T-helper 17 cell (primary cell): ENCODE data around the gene OTOA. TPM values are rescaled to one million over a fixed set of nuclear protein-coding genes. Genes with fewer than 3 reads are reported as not detected.
"Not testable (repeated sequence)": the region's sequence is repeated elsewhere in the genome, so short reads cannot be mapped to it uniquely, and the experiment has no call there.

Experiments
- ATAC-seq: fragments of 150-1000 bp; cut with Tn5 transposase; 2 replicates; pipeline ENCODE4 v1.10.0; 2021; ENCODE audit warnings: mild to moderate bottlenecking, moderate library complexity
- DNase-seq, 3 donors: peaks; one replicate each; pipeline versions ENCODE4 v3.0.0 to v3.0.0-alpha.2; 2020 to 2021
- H3K9me3 ChIP-seq: one replicate; pipeline ENCODE4 v1.7.0; 2013; ENCODE audit warnings: low read length, mild to moderate bottlenecking; ENCODE audit not compliant: control insufficient read depth, poor library complexity, severe bottlenecking
- H3K27ac Mint-ChIP-seq: one replicate; pipeline ENCODE4 v1.8.0; 2022; ENCODE audit warnings: mild to moderate bottlenecking, moderate library complexity, mixed read lengths
- H3K27me3 Mint-ChIP-seq: one replicate; pipeline ENCODE4 v1.8.0; 2022; ENCODE audit warnings: mixed read lengths
- H3K36me3 Mint-ChIP-seq: one replicate; pipeline ENCODE4 v1.8.0; 2022; ENCODE audit warnings: low read depth, mixed read lengths
- H3K4me1 Mint-ChIP-seq: one replicate; pipeline ENCODE4 v1.8.0; 2022; ENCODE audit warnings: mild to moderate bottlenecking, mixed read lengths
- H3K4me3 Mint-ChIP-seq: one replicate; pipeline ENCODE4 v1.8.0; 2022; ENCODE audit warnings: mild to moderate bottlenecking, moderate library complexity, mixed read lengths
- total RNA-seq, 4 donors: library from RNA in 2 of 4; stranded (reverse) in 2 of 4; gene quantifications; one replicate each; pipeline ENCODE4 v1.2.3 and lab custom pipeline; 2022 to 2026

The OTOA gene
- total RNA-seq, 2 donors from 2014 or later, result 0.10 to 0.16 TPM

DNA sequence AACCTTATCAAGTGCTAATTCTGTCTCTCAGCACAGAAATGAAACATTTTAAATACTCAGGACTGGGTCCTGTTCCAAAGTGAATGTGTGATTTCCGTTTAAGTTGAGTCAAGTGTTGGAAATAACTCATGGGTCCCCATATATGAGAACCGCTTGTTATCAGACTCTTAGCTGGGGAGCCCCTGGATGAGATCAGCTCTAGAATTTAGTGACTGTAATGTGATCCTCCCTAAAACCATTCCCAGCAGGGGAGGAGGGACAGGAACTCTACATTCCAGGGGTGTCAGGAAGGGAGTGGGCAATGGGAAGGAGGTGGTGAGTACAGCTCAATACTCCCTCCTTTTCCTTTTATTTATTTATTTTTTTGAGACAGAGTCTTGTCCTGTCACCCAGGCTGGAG is 37.5 kb downstream of the OTOA start:
- Mint-ChIP-seq H3K36me3 (no peaks in the 10 kb centered on the region), H3K4me1 (peaks cover 4% of the 10 kb centered on the region), H3K27me3 (peaks cover 6% of the 10 kb centered on the region), H3K4me3 (no peak overlapping the region), H3K27ac (no peak overlapping the region)
- no peaks in the 10 kb centered on the region for H3K9me3 ChIP-seq
- ATAC-seq, result no peak
- no peak for DNase-seq

DNA sequence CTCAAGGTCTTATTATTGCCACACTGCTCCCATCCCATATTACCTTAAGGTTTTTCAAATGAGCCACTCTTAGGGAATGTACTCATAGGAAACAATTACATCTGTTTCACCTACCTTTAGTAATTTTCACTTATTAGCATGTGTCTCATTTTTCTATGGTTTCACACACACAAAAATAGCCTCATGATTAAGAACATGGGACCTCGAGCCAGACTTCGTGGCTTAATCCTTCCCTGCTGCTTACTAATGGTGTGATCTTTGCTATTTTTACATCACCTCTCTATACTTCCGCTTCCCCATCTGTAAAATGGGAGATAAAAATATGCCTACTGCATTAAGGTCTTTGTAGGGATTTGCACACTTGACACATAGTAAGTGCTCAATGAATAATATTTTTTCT is 38.5 kb downstream of the OTOA start:
- H3K9me3 ChIP-seq, result no peaks in the 10 kb centered on the region
- no peak overlapping the region for H3K27ac Mint-ChIP-seq
- no peak overlapping the region for H3K4me3 Mint-ChIP-seq
- no peaks in the 10 kb centered on the region for H3K36me3 Mint-ChIP-seq
- peaks cover 4% of the 10 kb centered on the region for H3K4me1 Mint-ChIP-seq
- H3K27me3 Mint-ChIP-seq, result peaks cover 6% of the 10 kb centered on the region
- ATAC-seq (no peak), DNase-seq (no peak)

DNA sequence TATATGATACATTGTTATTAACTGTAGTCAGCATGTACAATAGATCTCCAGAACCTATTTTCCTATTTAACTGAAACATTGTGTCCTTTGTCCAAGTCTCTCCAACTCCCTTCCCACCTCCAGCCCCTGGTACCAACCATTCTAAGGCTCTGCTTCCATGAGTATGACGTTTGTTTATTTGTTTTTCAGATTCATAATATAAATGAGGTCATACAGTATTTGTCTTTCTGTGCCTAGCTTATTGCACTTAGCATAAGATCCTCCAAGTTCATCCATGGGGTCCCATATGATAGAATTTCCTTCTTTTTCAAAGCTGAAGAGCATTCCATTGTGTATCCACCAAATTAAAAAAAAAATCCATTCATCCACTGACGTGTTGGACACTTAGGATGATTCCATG is 39.4 kb downstream of the OTOA start:
- peaks cover 4% of the 10 kb centered on the region for H3K4me1 Mint-ChIP-seq
- H3K9me3 ChIP-seq, result no peaks in the 10 kb centered on the region
- no peak for DNase-seq
- ATAC-seq, result no peak
- no peak overlapping the region for H3K27ac Mint-ChIP-seq
- peaks cover 6% of the 10 kb centered on the region for H3K27me3 Mint-ChIP-seq
- H3K4me3 Mint-ChIP-seq, result no peak overlapping the region
- no peaks in the 10 kb centered on the region for H3K36me3 Mint-ChIP-seq

DNA sequence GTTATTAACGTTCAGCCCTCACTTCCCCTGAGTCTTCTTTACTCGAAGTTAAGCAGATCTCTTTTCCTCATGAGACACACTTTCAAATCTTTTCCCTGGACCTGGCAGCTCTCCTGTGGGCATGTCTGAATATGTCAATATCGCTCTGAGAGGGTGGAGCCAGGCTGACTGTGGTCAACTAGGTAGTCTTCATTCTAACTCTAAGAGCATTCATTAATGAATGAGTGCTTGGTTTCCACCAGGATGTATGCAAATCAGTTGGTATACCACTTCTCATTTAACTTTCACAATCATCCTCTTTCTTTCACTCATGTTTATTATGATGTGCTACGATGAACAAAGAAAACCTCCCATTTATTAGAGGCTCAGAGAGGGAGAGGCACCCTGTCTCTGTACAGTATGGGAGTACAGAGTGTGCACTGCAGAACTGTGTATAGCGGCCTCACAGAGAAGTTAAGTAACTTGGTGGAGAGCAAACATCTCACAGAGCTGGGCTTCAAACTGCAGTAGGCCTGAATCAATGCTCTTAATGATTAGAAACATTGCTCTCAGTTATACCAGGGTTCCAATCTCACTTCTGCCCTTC is 39.9 kb downstream of the OTOA start:
- DNase-seq (no peak), ATAC-seq (no peak)
- Mint-ChIP-seq H3K27me3 (peaks cover 6% of the 10 kb centered on the region), H3K4me1 (peaks cover 4% of the 10 kb centered on the region), H3K36me3 (no peaks in the 10 kb centered on the region), H3K4me3 (no peak overlapping the region), H3K27ac (no peak overlapping the region)
- H3K9me3 ChIP-seq, result no peaks in the 10 kb centered on the region

DNA sequence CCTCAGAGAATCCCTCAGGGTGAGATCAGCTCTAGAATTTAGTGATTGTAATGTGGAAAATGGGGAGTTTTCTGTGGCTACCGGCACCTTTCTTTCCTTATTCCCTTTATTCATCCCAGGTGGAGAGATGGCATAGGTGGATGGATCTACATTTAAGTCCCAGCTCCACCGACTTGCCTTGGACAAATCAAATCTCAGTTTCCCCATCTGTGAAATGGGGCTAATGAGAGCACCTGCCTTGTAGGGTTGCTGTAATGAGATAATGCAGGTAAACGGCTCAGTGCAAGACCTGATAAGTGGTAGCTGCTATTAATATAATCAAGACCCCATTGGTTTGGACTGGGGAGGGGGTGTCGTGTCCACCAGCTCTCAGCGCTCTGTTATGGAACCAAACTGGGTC is 40.5 kb downstream of the OTOA start:
- no peaks in the 10 kb centered on the region for H3K36me3 Mint-ChIP-seq
- peaks cover 6% of the 10 kb centered on the region for H3K27me3 Mint-ChIP-seq
- peaks cover 4% of the 10 kb centered on the region for H3K4me1 Mint-ChIP-seq
- H3K4me3 Mint-ChIP-seq, result no peak overlapping the region
- DNase-seq (no peak), ATAC-seq (no peak)
- no peaks in the 10 kb centered on the region for H3K9me3 ChIP-seq
- no peak overlapping the region for H3K27ac Mint-ChIP-seq

DNA sequence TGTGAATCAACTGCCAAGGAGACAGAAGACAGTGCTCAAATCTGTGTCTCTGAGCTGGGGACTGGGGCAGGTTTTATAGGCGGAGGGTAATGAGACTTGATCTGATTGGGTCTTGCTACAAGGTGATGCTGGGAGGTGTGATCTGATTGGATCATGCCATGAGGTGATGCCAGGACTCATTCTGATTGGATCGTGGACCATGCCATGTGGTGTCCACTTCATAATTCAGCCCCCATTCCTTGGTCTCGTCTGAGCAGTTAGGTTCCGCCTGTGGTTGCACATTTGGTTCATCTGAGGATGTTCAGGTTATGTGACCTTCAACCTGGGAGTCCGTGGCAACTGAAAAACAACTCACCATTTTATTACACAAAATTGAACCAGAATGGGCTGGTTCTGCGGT is 41.0 kb downstream of the OTOA start:
- H3K4me1 Mint-ChIP-seq, result peaks cover 4% of the 10 kb centered on the region
- peaks cover 6% of the 10 kb centered on the region for H3K27me3 Mint-ChIP-seq
- no peaks in the 10 kb centered on the region for H3K36me3 Mint-ChIP-seq
- H3K27ac Mint-ChIP-seq, result no peak overlapping the region
- no peaks in the 10 kb centered on the region for H3K9me3 ChIP-seq
- DNase-seq (no peak), ATAC-seq (no peak)
- no peak overlapping the region for H3K4me3 Mint-ChIP-seq

DNA sequence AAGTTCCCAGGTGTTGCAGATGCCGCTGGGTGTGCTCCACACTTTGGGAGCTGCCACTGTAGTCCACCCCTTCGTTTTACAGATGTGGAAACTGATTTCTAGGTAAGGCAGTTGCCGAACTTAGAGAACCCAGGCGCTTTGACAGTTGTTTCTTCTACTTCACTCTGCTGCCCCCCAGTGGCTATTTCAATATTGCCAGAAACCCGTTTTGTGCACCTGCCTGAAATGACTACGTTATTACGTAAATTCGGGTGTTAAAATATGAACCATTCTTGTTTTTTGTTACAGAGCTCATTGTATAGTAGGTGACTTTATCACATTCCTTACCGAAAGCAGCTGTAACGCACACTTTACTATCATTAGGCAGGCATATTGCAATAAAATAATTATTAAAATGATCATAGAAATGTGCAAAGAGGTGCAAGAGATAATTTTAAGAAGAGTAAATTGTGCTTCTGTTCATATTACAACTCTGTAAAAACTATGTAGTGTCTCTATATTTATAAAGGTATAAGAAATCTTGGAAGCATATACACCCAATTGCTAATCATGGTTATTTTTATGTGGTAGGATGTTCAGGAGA is 44.9 kb downstream of the OTOA start:
- peak; percentile 79 for ATAC-seq
- no peaks in the 10 kb centered on the region for H3K36me3 Mint-ChIP-seq
- peak; percentile 56 to 80 (median 64) for DNase-seq
- peaks cover 3% of the 10 kb centered on the region for H3K4me1 Mint-ChIP-seq
- H3K4me3 Mint-ChIP-seq, result no peak overlapping the region
- H3K27me3 Mint-ChIP-seq, result peaks cover under 1% of the 10 kb centered on the region
- no peaks in the 10 kb centered on the region for H3K9me3 ChIP-seq
- peak overlapping the region; percentile 19 for H3K27ac Mint-ChIP-seq

DNA sequence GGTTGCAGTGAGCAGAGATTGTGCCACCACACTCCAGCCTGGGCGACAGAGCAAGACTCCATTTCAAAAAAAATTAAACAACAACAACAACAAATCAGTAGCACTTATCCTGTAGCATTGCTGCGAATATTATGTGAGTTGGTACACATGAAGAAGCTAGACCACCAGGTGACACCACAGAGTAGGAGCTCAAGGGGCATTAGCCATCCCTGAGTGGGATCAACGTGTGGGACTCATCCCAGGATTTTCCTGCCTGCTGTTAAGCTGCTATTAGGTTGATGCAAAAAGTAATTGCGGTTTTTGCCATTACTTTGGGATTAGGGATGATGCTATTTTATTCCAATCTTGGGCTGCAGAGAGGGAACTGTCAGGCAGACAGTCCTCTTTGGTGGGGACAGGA is 47.2 kb downstream of the OTOA start:
- ATAC-seq (no peak), DNase-seq (no peak)
- Mint-ChIP-seq H3K4me3 (no peak overlapping the region), H3K27ac (no peak overlapping the region), H3K4me1 (peaks cover 8% of the 10 kb centered on the region), H3K36me3 (no peaks in the 10 kb centered on the region), H3K27me3 (no peaks in the 10 kb centered on the region)
- H3K9me3 ChIP-seq, result no peaks in the 10 kb centered on the region

DNA sequence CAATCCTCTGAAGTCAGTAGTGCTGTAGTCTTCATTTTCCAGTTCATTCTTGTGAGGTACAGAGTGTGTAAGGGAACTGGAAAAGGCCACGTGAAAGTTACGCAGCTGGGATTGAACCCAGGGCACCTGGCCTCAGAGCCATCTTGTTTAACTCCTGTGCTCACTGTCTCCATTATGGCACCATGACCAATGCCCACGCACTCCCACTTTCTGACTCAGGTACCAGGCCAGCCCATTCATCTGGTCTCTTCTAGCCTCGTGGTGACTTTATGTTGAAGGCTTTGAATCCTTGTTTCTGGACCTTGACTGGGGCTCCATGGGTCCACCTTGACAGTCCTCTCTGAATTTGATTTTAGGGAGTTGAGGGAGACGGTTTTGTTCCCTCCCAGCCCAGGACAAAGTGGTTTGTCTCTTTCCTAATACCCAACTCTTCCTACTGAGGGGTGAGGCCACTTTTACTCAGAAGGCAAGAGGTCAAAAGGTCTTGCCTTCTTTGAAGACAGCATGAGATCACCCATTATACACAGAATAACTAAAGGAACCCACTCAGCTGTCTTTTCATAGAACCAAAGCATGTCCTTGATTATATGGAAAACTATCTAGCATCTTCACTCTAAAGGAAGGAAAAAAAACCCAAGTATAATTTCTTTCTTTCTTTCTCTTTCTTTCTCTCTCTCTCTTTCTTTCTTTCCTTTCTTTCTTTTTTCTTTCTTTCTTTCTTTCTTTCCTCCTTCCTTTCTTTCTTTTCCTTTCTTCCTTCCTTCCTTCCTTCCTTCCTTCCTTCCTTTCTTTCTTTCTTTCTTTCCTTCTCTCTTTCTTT is 50.0 kb downstream of the OTOA start:
- H3K9me3 ChIP-seq, result no peaks in the 10 kb centered on the region
- no peak for DNase-seq
- H3K36me3 Mint-ChIP-seq, result no peaks in the 10 kb centered on the region
- ATAC-seq, result no peak
- H3K4me3 Mint-ChIP-seq, result no peak overlapping the region
- H3K27me3 Mint-ChIP-seq, result peaks cover 5% of the 10 kb centered on the region
- H3K27ac Mint-ChIP-seq, result no peak overlapping the region
- peaks cover 8% of the 10 kb centered on the region for H3K4me1 Mint-ChIP-seq

DNA sequence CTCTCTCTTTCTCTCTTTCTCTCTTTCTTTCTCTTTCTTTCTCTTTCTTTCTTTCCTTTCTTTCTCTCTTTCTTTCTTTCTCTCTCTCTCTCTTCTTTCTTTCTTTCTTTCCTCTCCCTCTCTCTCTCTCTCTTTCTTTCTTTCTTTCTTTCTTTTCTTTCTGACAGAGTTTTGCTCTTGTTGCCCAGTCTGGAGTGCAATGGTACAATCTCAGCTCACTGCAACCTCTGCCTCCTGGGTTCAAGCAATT is 50.5 kb downstream of the OTOA start:
- DNase-seq, H3K36me3 Mint-ChIP-seq, H3K27me3 Mint-ChIP-seq, ATAC-seq, H3K27ac Mint-ChIP-seq, H3K4me3 Mint-ChIP-seq, H3K9me3 ChIP-seq, H3K4me1 Mint-ChIP-seq: not testable (repeated sequence)

DNA sequence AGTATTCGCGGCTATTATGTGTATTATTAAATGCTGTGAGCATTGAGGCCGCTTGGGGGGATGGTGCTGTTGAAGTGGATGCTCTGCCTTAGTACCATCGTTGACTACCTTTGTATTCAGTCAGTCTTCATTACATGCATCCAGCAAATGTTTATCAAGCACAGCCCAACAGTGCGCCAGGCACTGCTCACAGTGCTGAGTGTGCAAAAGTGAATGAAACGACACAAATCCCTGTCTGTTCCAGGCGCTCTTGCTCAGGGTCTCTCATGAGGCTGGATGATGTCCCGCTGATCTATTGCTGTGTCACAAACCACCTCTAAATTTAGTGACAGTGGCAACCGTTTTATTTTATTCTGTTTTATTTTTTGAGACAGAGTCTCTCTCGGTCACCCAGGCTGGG is 53.8 kb downstream of the OTOA start:
- Mint-ChIP-seq H3K36me3 (no peaks in the 10 kb centered on the region), H3K4me3 (no peak overlapping the region), H3K4me1 (peaks cover 9% of the 10 kb centered on the region), H3K27me3 (peaks cover 9% of the 10 kb centered on the region), H3K27ac (no peak overlapping the region)
- no peak for ATAC-seq
- no peak for DNase-seq
- no peaks in the 10 kb centered on the region for H3K9me3 ChIP-seq

DNA sequence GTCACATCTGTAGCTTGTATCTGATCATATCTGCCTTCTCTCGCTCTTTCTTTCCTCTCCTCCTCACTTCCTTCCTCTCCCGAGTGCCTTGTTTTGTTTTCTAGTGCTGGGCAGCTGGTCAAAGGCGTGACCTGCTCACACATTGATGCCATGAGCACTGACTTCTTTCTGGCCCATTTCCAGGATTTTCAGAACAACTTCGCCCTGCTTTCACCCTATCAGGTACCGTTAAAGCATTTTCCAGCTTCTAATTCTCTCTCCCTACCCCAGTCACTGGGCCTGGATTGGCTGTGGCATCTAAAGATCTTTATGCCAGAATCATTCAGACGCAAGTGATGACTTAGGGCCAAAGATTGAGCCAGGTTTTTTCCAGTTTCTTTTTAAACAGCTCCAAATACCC is 55.5 kb downstream of the OTOA start:
- peaks cover 5% of the 10 kb centered on the region for H3K4me1 Mint-ChIP-seq
- H3K9me3 ChIP-seq, result no peaks in the 10 kb centered on the region
- H3K36me3 Mint-ChIP-seq, result no peaks in the 10 kb centered on the region
- peaks cover 9% of the 10 kb centered on the region for H3K27me3 Mint-ChIP-seq
- no peak for DNase-seq
- ATAC-seq, result no peak
- H3K27ac Mint-ChIP-seq, result no peak overlapping the region
- H3K4me3 Mint-ChIP-seq, result no peak overlapping the region

DNA sequence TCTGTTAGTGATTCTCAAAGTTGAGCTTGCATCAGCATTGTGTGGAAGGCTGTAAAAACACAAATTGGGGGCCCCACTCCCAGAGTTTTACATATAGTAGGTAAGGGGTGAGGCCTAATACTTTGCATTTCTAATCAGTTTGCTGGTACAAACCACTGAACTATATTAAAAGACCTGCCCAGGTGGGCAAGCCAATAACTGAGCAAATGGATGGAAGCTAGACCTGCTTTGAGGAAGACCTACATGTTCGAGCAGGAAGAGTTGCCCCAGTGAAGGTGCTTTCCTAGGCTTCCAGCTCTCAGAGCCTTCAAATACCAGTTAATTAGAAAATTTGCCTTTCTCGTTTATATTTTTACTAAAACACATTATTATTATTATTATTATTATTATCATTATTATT is 56.8 kb downstream of the OTOA start:
- H3K36me3 Mint-ChIP-seq, result no peaks in the 10 kb centered on the region
- no peak overlapping the region for H3K27ac Mint-ChIP-seq
- H3K27me3 Mint-ChIP-seq, result peaks cover 9% of the 10 kb centered on the region
- ATAC-seq (no peak), DNase-seq (no peak)
- no peaks in the 10 kb centered on the region for H3K9me3 ChIP-seq
- peaks cover 3% of the 10 kb centered on the region for H3K4me1 Mint-ChIP-seq
- no peak overlapping the region for H3K4me3 Mint-ChIP-seq
